ENCODE results near the gene IFT52. TPM values are rescaled to one million over a fixed set of nuclear protein-coding genes. Genes with fewer than 3 reads are reported as not detected.

IFT52 gene
- polyA plus RNA-seq, 2 of the 4 experiments (the other 2 are of a cell fraction): 26.3 to 42.2 TPM

Other genes starting within 250 kb of the IFT52 start
- 134 and 145 TPM in 2 replicates for gene SRSF6, start 133.0 kb upstream of the IFT52 start, polyA plus RNA-seq (2011; rRNA removed)
- 99.3 to 113 TPM (median 105 TPM) in 3 replicates for gene SRSF6, start 133.0 kb upstream of the IFT52 start, polyA plus RNA-seq (2017; fragmentation: RNase III; extraction: RNeasy Plus Mini Kit Qiagen cat#74134 plus additional on column Dnase treatment)
- 2.5 and 3.6 TPM in 2 replicates for gene L3MBTL1, start 83.2 kb upstream of the IFT52 start, polyA plus RNA-seq (2011; rRNA removed)
- gene L3MBTL1, start 83.2 kb upstream of the IFT52 start, polyA plus RNA-seq (2017; fragmentation: RNase III; extraction: RNeasy Plus Mini Kit Qiagen cat#74134 plus additional on column Dnase treatment): 2.8 to 3.8 TPM (median 3.7 TPM) in 3 replicates
- 9.4 and 10.4 TPM in 2 replicates for gene SGK2, start 31.9 kb upstream of the IFT52 start, polyA plus RNA-seq (2011; rRNA removed)
- 11.4 to 12.2 TPM (median 11.8 TPM) in 3 replicates for gene SGK2, start 31.9 kb upstream of the IFT52 start, polyA plus RNA-seq (2017; fragmentation: RNase III; extraction: RNeasy Plus Mini Kit Qiagen cat#74134 plus additional on column Dnase treatment)
- 19.9 and 22.1 TPM in 2 replicates for gene MYBL2, start 76.2 kb downstream of the IFT52 start, polyA plus RNA-seq (2011; rRNA removed)
- gene MYBL2, start 76.2 kb downstream of the IFT52 start, polyA plus RNA-seq (2017; fragmentation: RNase III; extraction: RNeasy Plus Mini Kit Qiagen cat#74134 plus additional on column Dnase treatment): 48.9 to 59.5 TPM (median 53.7 TPM) in 3 replicates
- not detected in 2 replicates for gene GTSF1L, start 136.1 kb downstream of the IFT52 start, polyA plus RNA-seq (2011; rRNA removed)
- not detected in 3 replicates for gene GTSF1L, start 136.1 kb downstream of the IFT52 start, polyA plus RNA-seq (2017; fragmentation: RNase III; extraction: RNeasy Plus Mini Kit Qiagen cat#74134 plus additional on column Dnase treatment)

All from A549 (cell line).